ENCODE measurements around the gene TNIP3. TPM values are rescaled to one million over a fixed set of nuclear protein-coding genes. Genes with fewer than 3 reads are reported as not detected.

The TNIP3 gene
- total RNA-seq, 2 experiments from 2014 or later, result 1.0 TPM; not detected in 1

DNA sequence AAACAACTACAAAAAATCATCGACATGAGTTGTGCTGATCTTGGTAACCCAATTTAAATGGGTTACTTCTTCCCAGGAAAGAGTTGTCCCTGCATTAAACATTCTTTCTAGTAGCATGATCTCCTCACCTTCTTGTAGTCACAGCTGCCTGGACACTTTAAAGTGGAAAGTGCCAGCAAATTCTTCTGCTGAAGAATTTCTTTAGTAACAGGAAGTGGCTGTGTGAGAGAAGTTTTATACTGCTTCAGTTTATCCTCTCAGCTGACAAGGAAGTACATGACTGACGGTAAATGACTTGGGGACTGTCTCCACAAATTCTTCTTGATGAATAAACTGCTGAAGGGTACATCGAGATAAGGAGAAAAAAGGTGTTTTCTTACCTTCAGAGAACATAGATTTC lies 18.2 kb upstream of the TNIP3 start:
- H3K79me2 ChIP-seq (ENCODE audit: insufficient read depth, low read depth, low read length), result no peaks in the 10 kb centered on the region
- peak overlapping the region; percentile 61 for H3K4me3 ChIP-seq (ENCODE audit: low read depth, low read length, poor library complexity, severe bottlenecking)
- peak; percentile 65 for DNase-seq (ENCODE audit: low spot score)
- intact Hi-C loops (cut with micrococcal nuclease; ENCODE audit: unreplicated experiment), result no loop called here
- ChIA-PET CTCF (ENCODE audit: unreplicated experiment) (interaction anchor here (1.2 kb wide), 1 partner anchor 9 kb away, joined by 3 read pairs; no protein-coding TSS in a partner anchor), POLR2A (interaction anchor here (0.6 to 0.9 kb wide), 2 partner anchors 67 to 1032 kb away, joined by 3 to 4 read pairs; no protein-coding TSS in a partner anchor)
- H3K9me2 ChIP-seq (ENCODE audit: insufficient read depth, low read length), result no peaks in the 10 kb centered on the region
- no peak overlapping the region for H3K27ac ChIP-seq (ENCODE audit: low read depth, low read length, poor library complexity, severe bottlenecking)
- peak overlapping the region; percentile 100 for H2AFZ ChIP-seq (ENCODE audit: low read length)
- H3K4me1 ChIP-seq (ENCODE audit: insufficient read depth, low read length, poor library complexity, severe bottlenecking), result peaks cover 9% of the 10 kb centered on the region
- peaks cover 6% of the 10 kb centered on the region; the same call in 1 of the 2 replicates for H3K9me3 ChIP-seq (ENCODE audit: low read length)
- no peaks in the 10 kb centered on the region for H3K36me3 ChIP-seq (ENCODE audit: insufficient read depth, low read length)
- TF ChIP-seq, protein P1, sequence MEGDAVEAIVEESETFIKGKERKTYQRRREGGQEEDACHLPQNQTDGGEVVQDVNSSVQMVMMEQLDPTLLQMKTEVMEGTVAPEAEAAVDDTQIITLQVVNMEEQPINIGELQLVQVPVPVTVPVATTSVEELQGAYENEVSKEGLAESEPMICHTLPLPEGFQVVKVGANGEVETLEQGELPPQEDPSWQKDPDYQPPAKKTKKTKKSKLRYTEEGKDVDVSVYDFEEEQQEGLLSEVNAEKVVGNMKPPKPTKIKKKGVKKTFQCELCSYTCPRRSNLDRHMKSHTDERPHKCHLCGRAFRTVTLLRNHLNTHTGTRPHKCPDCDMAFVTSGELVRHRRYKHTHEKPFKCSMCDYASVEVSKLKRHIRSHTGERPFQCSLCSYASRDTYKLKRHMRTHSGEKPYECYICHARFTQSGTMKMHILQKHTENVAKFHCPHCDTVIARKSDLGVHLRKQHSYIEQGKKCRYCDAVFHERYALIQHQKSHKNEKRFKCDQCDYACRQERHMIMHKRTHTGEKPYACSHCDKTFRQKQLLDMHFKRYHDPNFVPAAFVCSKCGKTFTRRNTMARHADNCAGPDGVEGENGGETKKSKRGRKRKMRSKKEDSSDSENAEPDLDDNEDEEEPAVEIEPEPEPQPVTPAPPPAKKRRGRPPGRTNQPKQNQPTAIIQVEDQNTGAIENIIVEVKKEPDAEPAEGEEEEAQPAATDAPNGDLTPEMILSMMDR (conservative IDR thresholded peaks at IDR 0.05; ENCODE audit: low read length), result no peak
- no peak for TF ChIP-seq EZH2phosphoT487 (IDR thresholded peaks at IDR 0.05; ENCODE audit: borderline replicate concordance, low read depth, low read length)
- H4K20me1 ChIP-seq (ENCODE audit: insufficient read depth, low read length), result no peaks in the 10 kb centered on the region
- BruUV-seq (replicated peaks), result no TSS peak
- H3K4me2 ChIP-seq (ENCODE audit: low read length), result peak overlapping the region; percentile 76

DNA sequence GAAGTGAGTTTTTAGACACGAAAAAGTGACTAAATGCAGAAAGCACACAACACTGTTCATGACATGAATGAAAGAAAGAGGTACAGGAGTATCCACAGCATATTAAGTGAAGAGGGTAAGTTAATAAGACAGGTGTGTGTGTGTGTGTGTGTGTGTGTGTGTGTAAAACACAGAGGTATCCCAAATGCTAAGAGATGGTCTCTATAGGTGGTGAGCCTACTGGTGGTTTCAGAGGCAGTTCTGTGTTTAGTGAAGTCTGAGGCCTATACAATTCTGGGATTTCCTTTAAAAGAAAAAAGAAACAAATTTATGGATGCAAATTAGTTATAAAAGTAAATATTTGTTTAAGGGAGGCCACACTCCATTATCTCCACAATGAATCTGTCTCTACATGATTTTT lies 17.4 kb upstream of the TNIP3 start:
- POLR2A ChIA-PET, result no interaction called here
- H3K27ac ChIP-seq (ENCODE audit: low read depth, low read length, poor library complexity, severe bottlenecking), result no peak overlapping the region
- no peaks in the 10 kb centered on the region for H4K20me1 ChIP-seq (ENCODE audit: insufficient read depth, low read length)
- H2AFZ ChIP-seq (ENCODE audit: low read length), result peak overlapping the region; percentile 100
- BruUV-seq (replicated peaks), result no TSS peak
- peak overlapping the region; percentile 76; the same call in 1 of the 2 replicates for H3K4me2 ChIP-seq (ENCODE audit: low read length)
- TF ChIP-seq EZH2phosphoT487 (IDR thresholded peaks at IDR 0.05; ENCODE audit: borderline replicate concordance, low read depth, low read length), result no peak
- TF ChIP-seq, protein P1 (conservative IDR thresholded peaks at IDR 0.05; ENCODE audit: low read length), result no peak
- no peaks in the 10 kb centered on the region for H3K9me2 ChIP-seq (ENCODE audit: insufficient read depth, low read length)
- H3K4me1 ChIP-seq (ENCODE audit: insufficient read depth, low read length, poor library complexity, severe bottlenecking), result peaks cover 9% of the 10 kb centered on the region
- H3K36me3 ChIP-seq (ENCODE audit: insufficient read depth, low read length), result no peaks in the 10 kb centered on the region
- DNase-seq (ENCODE audit: low spot score), result no peak
- peaks cover 6% of the 10 kb centered on the region; the same call in 1 of the 2 replicates for H3K9me3 ChIP-seq (ENCODE audit: low read length)
- CTCF ChIA-PET (ENCODE audit: unreplicated experiment), result no interaction called here
- intact Hi-C loops (cut with micrococcal nuclease; ENCODE audit: unreplicated experiment), result no loop called here
- H3K79me2 ChIP-seq (ENCODE audit: insufficient read depth, low read depth, low read length), result no peaks in the 10 kb centered on the region
- peak overlapping the region; percentile 61 for H3K4me3 ChIP-seq (ENCODE audit: low read depth, low read length, poor library complexity, severe bottlenecking)

DNA sequence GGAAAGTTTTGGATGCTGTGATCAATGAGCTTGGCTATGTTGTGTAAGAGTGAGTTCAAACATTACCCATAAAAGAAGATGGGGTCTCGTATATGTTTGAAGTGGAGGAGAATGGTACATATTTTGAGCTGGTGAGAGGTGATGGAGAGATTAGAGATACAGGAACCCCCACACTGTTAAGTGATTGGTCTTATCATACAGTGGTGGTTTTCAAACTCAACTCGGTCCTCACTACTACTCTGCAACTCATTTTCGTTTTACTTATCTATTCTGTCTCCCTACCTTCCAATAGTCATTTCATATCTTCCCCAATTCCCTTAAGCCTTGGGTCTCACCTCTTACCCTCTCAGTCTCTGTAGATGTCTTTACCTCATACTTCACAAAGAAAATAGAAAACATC lies 16.4 kb upstream of the TNIP3 start:
- DNase-seq (ENCODE audit: low spot score), result no peak
- CTCF ChIA-PET (ENCODE audit: unreplicated experiment), result no interaction called here
- no TSS peak for BruUV-seq (replicated peaks)
- H3K27ac ChIP-seq (ENCODE audit: low read depth, low read length, poor library complexity, severe bottlenecking), result no peak overlapping the region
- H3K9me3 ChIP-seq (ENCODE audit: low read length), result peaks cover 6% of the 10 kb centered on the region; the same call in 1 of the 2 replicates
- TF ChIP-seq EZH2phosphoT487 (IDR thresholded peaks at IDR 0.05; ENCODE audit: borderline replicate concordance, low read depth, low read length), result no peak
- TF ChIP-seq, protein P1 (conservative IDR thresholded peaks at IDR 0.05; ENCODE audit: low read length), result no peak
- no peak overlapping the region for H3K4me3 ChIP-seq (ENCODE audit: low read depth, low read length, poor library complexity, severe bottlenecking)
- H3K4me2 ChIP-seq (ENCODE audit: low read length), result no peak overlapping the region
- H3K4me1 ChIP-seq (ENCODE audit: insufficient read depth, low read length, poor library complexity, severe bottlenecking), result peaks cover 9% of the 10 kb centered on the region
- intact Hi-C loops (cut with micrococcal nuclease; ENCODE audit: unreplicated experiment), result no loop called here
- no peaks in the 10 kb centered on the region for H3K9me2 ChIP-seq (ENCODE audit: insufficient read depth, low read length)
- POLR2A ChIA-PET, result interaction anchor here (0.6 to 0.7 kb wide), 2 partner anchors 28 to 626 kb away, joined by 3 read pairs; no protein-coding TSS in a partner anchor
- no peaks in the 10 kb centered on the region for H3K79me2 ChIP-seq (ENCODE audit: insufficient read depth, low read depth, low read length)
- H2AFZ ChIP-seq (ENCODE audit: low read length), result no peak overlapping the region
- no peaks in the 10 kb centered on the region for H3K36me3 ChIP-seq (ENCODE audit: insufficient read depth, low read length)
- no peaks in the 10 kb centered on the region for H4K20me1 ChIP-seq (ENCODE audit: insufficient read depth, low read length)

Measured in OCI-LY7 (cell line).